Omental fat pad (tissue), 4 donors: ENCODE measurements around the gene ODC1. TPM values are rescaled to one million over a fixed set of nuclear protein-coding genes. Genes with fewer than 3 reads are reported as not detected.

Experiments used
- ATAC-seq: fragments of 150-250 bp; one replicate; pipeline ENCODE4 v1.9.1; 2016; ENCODE audit warnings: mild to moderate bottlenecking, moderate library complexity; ENCODE audit not compliant: low FRiP score
- DNase-seq: peaks from one replicate; pipeline ENCODE4 v3.0.0-alpha.2; 2019; ENCODE audit warnings: low spot score
- CTCF ChIP-seq, 3 donors: fragments of 450-650 bp; IDR thresholded peaks; one replicate each; pipeline ENCODE4 v1.5.1; 2016 to 2017; ENCODE audit warnings: antibody characterized with exemption in 3 of 3, mild to moderate bottlenecking in 3 of 3, moderate library complexity in 2 of 3
- small RNA-seq: library from RNA; depleted of rRNA; stranded (forward); fragments of <200 nt; gene quantifications from one replicate; pipeline ENCODE3, GENCODE V24; 2016
- total RNA-seq, 4 donors: library from RNA; depleted of rRNA; stranded (reverse); fragments of >200 nt; gene quantifications; one replicate each; pipeline ENCODE4 v1.1.0, GENCODE V29; 2016

The ODC1 gene
- total RNA-seq, 4 donors from 2014 or later, result 46.8 to 264 (median 114) TPM

- DNase-seq (no peak), ATAC-seq (no peak)
- no peak for TF ChIP-seq CTCF (IDR thresholded peaks at IDR 0.05)
These were observed 54.5 kb downstream of the ODC1 start for GRCh38 chr2:10393640-10393982.

- TF ChIP-seq CTCF (IDR thresholded peaks at IDR 0.05), result no peak
- DNase-seq (no peak), ATAC-seq (no peak)
These were observed 55.0 kb downstream of the ODC1 start for GRCh38 chr2:10392951-10393639.

GRCh38 chr2:10392548-10392947 lies 55.6 kb downstream of the ODC1 start:
- DNase-seq (no peak), ATAC-seq (no peak)
- no peak for TF ChIP-seq CTCF (IDR thresholded peaks at IDR 0.05)

- TF ChIP-seq CTCF (IDR thresholded peaks at IDR 0.05), result no peak
- DNase-seq (no peak), ATAC-seq (no peak)
These were observed 56.0 kb downstream of the ODC1 start for GRCh38 chr2:10392100-10392499.

GRCh38 chr2:10390369-10390801 lies 57.7 kb downstream of the ODC1 start:
- TF ChIP-seq CTCF (IDR thresholded peaks at IDR 0.05), result no peak
- ATAC-seq (no peak), DNase-seq (no peak)

Small RNA genes within 50 kb of the gene (small RNA-seq; reads per million reads assigned to genes)
- 5.5 reads per million, percentile 79 among the genes with 10 or more reads in this experiment for gene SNORA80B

Other genes with a start within 250 kb of the ODC1 start
- gene HPCAL1, start 145.4 kb downstream of the ODC1 start, total RNA-seq, result 10 to 100 TPM; 51.8 to 75.8 (median 67.8) TPM
- 10 to 100 TPM; 21.0 to 64.0 (median 23.8) TPM for gene NOL10, start 241.6 kb upstream of the ODC1 start, total RNA-seq